ENCODE data around the gene NLGN1. TPM values are rescaled to one million over a fixed set of nuclear protein-coding genes. Genes with fewer than 3 reads are reported as not detected.

Gene NLGN1
- total and polyA plus RNA-seq, 2 of the 8 experiments (the other 6 are each of a cell fraction or from before 2014, with no cell fraction given): 7.8 to 14.8 TPM

GRCh38 chr3:173823911-173824460 is 426.4 kb downstream of the NLGN1 start (continued):
- TF ChIP-seq RAD21 (IDR thresholded peaks at IDR 0.05 in 1 of 2, conservative IDR thresholded peaks at IDR 0.05 in 1 of 2; ENCODE audit: low read depth in 2 of 2, low read length in 2 of 2) (no peak), TBP (IDR thresholded peaks at IDR 0.05; ENCODE audit: low read depth, low read length) (no peak)
